Upper lobe of right lung (tissue), 1 donor: ENCODE data around the gene MRTFA. TPM values are rescaled to one million over a fixed set of nuclear protein-coding genes. Genes with fewer than 3 reads are reported as not detected.

Experiments
- ATAC-seq: fragments of 200-7000 bp; cut with Tn5 transposase; one replicate; pipeline ENCODE4 v1.9.1; 2020; ENCODE audit warnings: mild to moderate bottlenecking, moderate library complexity
- DNase-seq: peaks from one replicate; pipeline ENCODE4 v3.0.0-alpha.2; 2020
- H3K27ac ChIP-seq: fragments of 200-600 bp; one replicate; pipeline ENCODE4 v1.8.0; 2022
- H3K27me3 ChIP-seq: fragments of 200-600 bp; one replicate; pipeline ENCODE4 v1.8.0; 2022; ENCODE audit warnings: mild to moderate bottlenecking
- H3K36me3 ChIP-seq: fragments of 200-600 bp; one replicate; pipeline ENCODE4 v1.8.0; 2022
- H3K4me1 ChIP-seq: fragments of 200-600 bp; one replicate; pipeline ENCODE4 v1.8.0; 2022
- H3K4me3 ChIP-seq: fragments of 200-600 bp; one replicate; pipeline ENCODE4 v1.8.0; 2022; ENCODE audit warnings: mild to moderate bottlenecking
- H3K9me3 ChIP-seq: fragments of 200-600 bp; one replicate; pipeline ENCODE4 v1.8.0; 2022
- CTCF ChIP-seq: fragments of 200-600 bp; IDR thresholded peaks from one replicate; pipeline ENCODE4 v1.8.0; 2022; ENCODE audit warnings: antibody characterized with exemption
- intact Hi-C: fragments of 100-400 bp; cut with DNase I; formaldehyde crosslinking; loops from one replicate; pipeline ENCODE4 v1.11.0; 2022
- total RNA-seq: library from RNA; stranded (reverse); fragmentation: NEBNext Ultra II Directional; extraction: Animal tissue kit (Norgen Biotek cat#: 25700); gene quantifications from one replicate; pipeline ENCODE4 v1.2.1, GENCODE V29; 2021
- donor health status: DM: no; HTN: yes; CAD: no; lungs with severe emphysema.

Gene MRTFA
- total RNA-seq, 1 donor from 2014 or later, result 60.4 TPM

GRCh38 chr22:40441761-40442390 lies 194.6 kb downstream of the MRTFA start:
- DNase-seq (no peak), ATAC-seq (no peak)
- peaks cover 7% of the 10 kb centered on the region for H3K36me3 ChIP-seq
- H3K27me3 ChIP-seq, result no peaks in the 10 kb centered on the region
- H3K4me1 ChIP-seq, result peaks cover 24% of the 10 kb centered on the region
- intact Hi-C loops, result no loop called here
- H3K4me3 ChIP-seq, result no peak overlapping the region
- TF ChIP-seq CTCF, result no peak
- H3K9me3 ChIP-seq, result no peaks in the 10 kb centered on the region
- no peak overlapping the region for H3K27ac ChIP-seq

- H3K27me3 ChIP-seq, result no peaks in the 10 kb centered on the region
- H3K4me1 ChIP-seq, result peaks cover 36% of the 10 kb centered on the region
- H3K9me3 ChIP-seq, result no peaks in the 10 kb centered on the region
- ATAC-seq, result peak; percentile 76
- H3K27ac ChIP-seq, result peak overlapping the region; percentile 9
- peaks cover 22% of the 10 kb centered on the region for H3K36me3 ChIP-seq
- DNase-seq, result no peak
- peak overlapping the region; percentile 13 for H3K4me3 ChIP-seq
- TF ChIP-seq CTCF, result peak; percentile 74
- intact Hi-C loops, result loop anchor here (5.0 kb wide), 1 partner anchor 211 kb away; no protein-coding TSS in a partner anchor
These were observed 199.8 kb downstream of the MRTFA start for GRCh38 chr22:40436505-40437431.

- intact Hi-C loops, result loop anchor here (5.0 kb wide), 1 partner anchor 213 kb away; no protein-coding TSS in a partner anchor
- peak; percentile 49 for ATAC-seq
- H3K27ac ChIP-seq, result no peak overlapping the region
- H3K36me3 ChIP-seq, result peaks cover 32% of the 10 kb centered on the region
- peaks cover 21% of the 10 kb centered on the region for H3K4me1 ChIP-seq
- H3K9me3 ChIP-seq, result no peaks in the 10 kb centered on the region
- no peak overlapping the region for H3K4me3 ChIP-seq
- no peaks in the 10 kb centered on the region for H3K27me3 ChIP-seq
- TF ChIP-seq CTCF, result no peak
- DNase-seq, result no peak
These were observed 201.8 kb downstream of the MRTFA start for GRCh38 chr22:40434745-40435144.

GRCh38 chr22:40434106-40434505 lies 202.4 kb downstream of the MRTFA start:
- intact Hi-C loops, result no loop called here
- no peak for DNase-seq
- no peak for TF ChIP-seq CTCF
- Histone ChIP-seq H3K27me3 (no peaks in the 10 kb centered on the region), H3K4me1 (peaks cover 21% of the 10 kb centered on the region), H3K4me3 (no peak overlapping the region), H3K36me3 (peaks cover 38% of the 10 kb centered on the region), H3K27ac (no peak overlapping the region), H3K9me3 (no peaks in the 10 kb centered on the region)
- ATAC-seq, result no peak

- no peak overlapping the region for H3K27ac ChIP-seq
- intact Hi-C loops, result no loop called here
- H3K9me3 ChIP-seq, result no peaks in the 10 kb centered on the region
- no peaks in the 10 kb centered on the region for H3K27me3 ChIP-seq
- ATAC-seq (no peak), DNase-seq (no peak)
- H3K4me1 ChIP-seq, result peaks cover 21% of the 10 kb centered on the region
- H3K4me3 ChIP-seq, result no peak overlapping the region
- H3K36me3 ChIP-seq, result peaks cover 43% of the 10 kb centered on the region
- no peak for TF ChIP-seq CTCF
These were observed 203.0 kb downstream of the MRTFA start for GRCh38 chr22:40433416-40434090.
